ENCODE data around the gene HSP90AA1.

HSP90AA1 gene

GRCh38 chr14:102089621-102090343 lies 2.9 kb upstream of the HSP90AA1 start:
- Histone ChIP-seq H3K4me3 (no peak overlapping the region), H3K27me3 (no peaks in the 10 kb centered on the region), H3K4me1 (peaks cover 0 to 23% (median 20%) of the 10 kb centered on the region in 4 donors), H3K27ac (no peak overlapping the region), H3K9me3 (no peaks in the 10 kb centered on the region), H3K36me3 (peaks cover 9 to 11% (median 9%) of the 10 kb centered on the region in 3 donors)
- no peak for DNase-seq
- intact Hi-C loops (cut with DNase I; ENCODE audit: low total_unique reads) = loop anchor here (5.0 kb wide), 1 partner anchor 127 kb away; the partner anchor contains the start of gene DYNC1H1
- TF ChIP-seq CTCF (IDR thresholded peaks at IDR 0.05) = no peak

- TF ChIP-seq CTCF (IDR thresholded peaks at IDR 0.05) = no peak
- intact Hi-C loops (cut with DNase I; ENCODE audit: low total_unique reads) = loop anchor here (5.0 kb wide), 1 partner anchor 126 kb away; the partner anchor contains the start of gene DYNC1H1
- H3K27ac ChIP-seq = peak overlapping the region; percentile 97 to 98
- H3K27me3 ChIP-seq = no peaks in the 10 kb centered on the region
- peak; percentile 54 to 79 for DNase-seq
- H3K4me1 ChIP-seq = peaks cover 0 to 36% (median 27%) of the 10 kb centered on the region in 4 donors
- H3K4me3 ChIP-seq = peak overlapping the region; percentile 79 to 90
- peaks cover 23 to 25% (median 24%) of the 10 kb centered on the region in 3 donors for H3K36me3 ChIP-seq
- H3K9me3 ChIP-seq = no peaks in the 10 kb centered on the region
Observed at GRCh38 chr14:102088012-102088792, 1.4 kb upstream of the HSP90AA1 start.

GRCh38 chr14:102087762-102088011 lies 843 bp upstream of the HSP90AA1 start:
- peaks cover 29 to 30% (median 29%) of the 10 kb centered on the region in 3 donors for H3K36me3 ChIP-seq
- H3K4me3 ChIP-seq = peak overlapping the region; percentile 79 to 90
- H3K27me3 ChIP-seq = no peaks in the 10 kb centered on the region
- peak overlapping the region; percentile 97 to 98 for H3K27ac ChIP-seq
- peaks cover 0 to 41% (median 30%) of the 10 kb centered on the region in 4 donors for H3K4me1 ChIP-seq
- intact Hi-C loops (cut with DNase I; ENCODE audit: low total_unique reads) = loop anchor here (5.0 kb wide), 1 partner anchor 125 kb away; the partner anchor contains the start of gene DYNC1H1
- no peak for TF ChIP-seq CTCF (IDR thresholded peaks at IDR 0.05)
- no peak for DNase-seq
- H3K9me3 ChIP-seq = no peaks in the 10 kb centered on the region

- no peaks in the 10 kb centered on the region for H3K9me3 ChIP-seq
- H3K27ac ChIP-seq = peak overlapping the region; percentile 97 to 98
- intact Hi-C loops (cut with DNase I; ENCODE audit: low total_unique reads) = loop anchor here (5.0 kb wide), 1 partner anchor 124 kb away; the partner anchor contains the start of gene DYNC1H1
- peak overlapping the region; percentile 79 to 90 for H3K4me3 ChIP-seq
- H3K27me3 ChIP-seq = no peaks in the 10 kb centered on the region
- no peak for DNase-seq
- H3K36me3 ChIP-seq = peaks cover 39 to 41% (median 40%) of the 10 kb centered on the region in 3 donors
- H3K4me1 ChIP-seq = peaks cover 0 to 50% (median 33%) of the 10 kb centered on the region in 4 donors
- TF ChIP-seq CTCF (IDR thresholded peaks at IDR 0.05) = no peak
Observed at GRCh38 chr14:102086709-102086971, 204 bp downstream of the HSP90AA1 start.

GRCh38 chr14:102085948-102086708 lies 716 bp downstream of the HSP90AA1 start:
- Histone ChIP-seq H3K27me3 (no peaks in the 10 kb centered on the region), H3K27ac (peak overlapping the region; percentile 97 to 98), H3K4me3 (peak overlapping the region; percentile 79 to 90), H3K36me3 (peaks cover 44 to 46% (median 45%) of the 10 kb centered on the region in 3 donors), H3K9me3 (no peaks in the 10 kb centered on the region), H3K4me1 (peaks cover 0 to 50% (median 33%) of the 10 kb centered on the region in 4 donors)
- peak; percentile 45 to 70 for DNase-seq
- intact Hi-C loops (cut with DNase I; ENCODE audit: low total_unique reads) = loop anchor here (5.0 kb wide), 1 partner anchor 124 kb away; the partner anchor contains the start of gene DYNC1H1
- no peak for TF ChIP-seq CTCF (IDR thresholded peaks at IDR 0.05)
